PC-3 (cell line): ENCODE results near the gene PMIS2.

ENCODE experiments used
- EZH2 ChIP-seq: fragments of 300-600 bp; sonication (generic); IDR thresholded peaks from one replicate; pipeline ENCODE4 v1.6.1; 2017; ENCODE audit warnings: antibody characterized with exemption, mild to moderate bottlenecking, low read length; ENCODE audit not compliant: unreplicated experiment
- EZH2phosphoT487 ChIP-seq: fragments of 300-600 bp; sonication (generic); IDR thresholded peaks from 2 replicates; pipeline ENCODE4 v1.6.1; 2018; ENCODE audit warnings: mild to moderate bottlenecking, antibody characterized with exemption, low read length, borderline replicate concordance
- TF ChIP-seq, protein P1 (sequence below): fragments of 300-600 bp; sonication (generic); conservative IDR thresholded peaks from 2 replicates; pipeline ENCODE4 v1.5.1; 2017; ENCODE audit warnings: antibody characterized with exemption, low read depth, mild to moderate bottlenecking, low read length

DNA sequence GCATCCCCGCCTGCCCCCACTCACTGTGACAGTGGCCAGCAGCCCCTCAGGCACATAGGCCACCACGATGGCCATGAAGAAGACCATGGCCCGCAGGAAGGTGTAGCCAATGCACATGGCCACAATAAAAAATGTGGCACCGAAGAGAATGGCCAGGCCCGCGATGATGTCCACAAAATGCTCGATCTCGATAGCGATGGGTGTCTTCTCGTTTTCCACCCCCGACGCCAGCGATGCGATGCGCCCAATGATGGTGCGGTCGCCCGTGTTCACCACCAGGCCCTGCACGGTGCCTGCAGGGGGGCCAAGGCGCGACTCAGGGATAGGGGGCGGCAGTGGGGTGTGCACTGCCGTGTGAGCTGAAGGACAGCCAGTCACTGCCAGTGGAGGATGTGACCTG lies 26.2 kb upstream of the PMIS2 start:
- TF ChIP-seq, protein P1, sequence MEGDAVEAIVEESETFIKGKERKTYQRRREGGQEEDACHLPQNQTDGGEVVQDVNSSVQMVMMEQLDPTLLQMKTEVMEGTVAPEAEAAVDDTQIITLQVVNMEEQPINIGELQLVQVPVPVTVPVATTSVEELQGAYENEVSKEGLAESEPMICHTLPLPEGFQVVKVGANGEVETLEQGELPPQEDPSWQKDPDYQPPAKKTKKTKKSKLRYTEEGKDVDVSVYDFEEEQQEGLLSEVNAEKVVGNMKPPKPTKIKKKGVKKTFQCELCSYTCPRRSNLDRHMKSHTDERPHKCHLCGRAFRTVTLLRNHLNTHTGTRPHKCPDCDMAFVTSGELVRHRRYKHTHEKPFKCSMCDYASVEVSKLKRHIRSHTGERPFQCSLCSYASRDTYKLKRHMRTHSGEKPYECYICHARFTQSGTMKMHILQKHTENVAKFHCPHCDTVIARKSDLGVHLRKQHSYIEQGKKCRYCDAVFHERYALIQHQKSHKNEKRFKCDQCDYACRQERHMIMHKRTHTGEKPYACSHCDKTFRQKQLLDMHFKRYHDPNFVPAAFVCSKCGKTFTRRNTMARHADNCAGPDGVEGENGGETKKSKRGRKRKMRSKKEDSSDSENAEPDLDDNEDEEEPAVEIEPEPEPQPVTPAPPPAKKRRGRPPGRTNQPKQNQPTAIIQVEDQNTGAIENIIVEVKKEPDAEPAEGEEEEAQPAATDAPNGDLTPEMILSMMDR = no peak
- TF ChIP-seq EZH2 (no peak), EZH2phosphoT487 (no peak)
